Tibial nerve (tissue), 4 donors: Measurements from ENCODE around the gene C1QL2. TPM values are rescaled to one million over a fixed set of nuclear protein-coding genes. Genes with fewer than 3 reads are reported as not detected.

Experiments used
- DNase-seq, 2 donors: peaks; one replicate each; pipeline ENCODE4 v3.0.0-alpha.2; 2019; ENCODE audit warnings: low spot score in 2 of 2
- H3K27ac ChIP-seq, 4 donors: fragments of 200-600 bp; sonication (generic) in 3 of 4; one replicate each; pipeline ENCODE4 v1.5.1; 2017 to 2019; ENCODE audit warnings: mild to moderate bottlenecking in 1 of 4
- H3K27me3 ChIP-seq, 2 donors: fragments of 200-600 bp; sonication (generic) in 1 of 2; one replicate each; pipeline versions ENCODE4 v1.5.1 to v1.6.0; 2017 to 2019
- H3K36me3 ChIP-seq, 3 donors: fragments of 200-600 bp; sonication (generic); one replicate each; pipeline ENCODE4 v1.5.1; 2018 to 2019
- H3K4me1 ChIP-seq, 4 donors: fragments of 200-600 bp; sonication (generic) in 3 of 4; one replicate each; pipeline ENCODE4 v1.5.1; 2017 to 2019
- H3K4me3 ChIP-seq, 4 donors: fragments of 200-600 bp; sonication (generic) in 3 of 4; one replicate each; pipeline ENCODE4 v1.5.1; 2017 to 2019; ENCODE audit warnings: mild to moderate bottlenecking in 1 of 4, moderate library complexity in 1 of 4
- H3K9me3 ChIP-seq, 4 donors: fragments of 200-600 bp; sonication (generic) in 3 of 4; one replicate each; pipeline ENCODE4 v1.5.1; 2017 to 2019
- CTCF ChIP-seq, 5 experiments: fragments of 200-600 bp in 3 of 5; fragments of 450-650 bp in 2 of 5; sonication (generic) in 3 of 5; IDR thresholded peaks; one replicate each; pipeline ENCODE4 v1.5.1; 2016 to 2019; ENCODE audit warnings: antibody characterized with exemption in 5 of 5, mild to moderate bottlenecking in 3 of 5, moderate library complexity in 2 of 5
- EP300 ChIP-seq, 2 donors: sonication (generic); formaldehyde crosslinking; IDR thresholded peaks; one replicate each; pipeline ENCODE4 v1.6.1; 2017; ENCODE audit warnings: antibody characterized with exemption in 2 of 2, mild to moderate bottlenecking in 1 of 2
- POLR2A ChIP-seq, 2 donors: fragments of 450-650 bp; IDR thresholded peaks; one replicate each; pipeline ENCODE4 v1.6.1; 2017; ENCODE audit warnings: antibody characterized with exemption in 2 of 2, mild to moderate bottlenecking in 2 of 2, moderate library complexity in 2 of 2
- WGBS, 2 donors: methylation state at CpG; one replicate each; pipeline ENCODE4 v1.1.5; 2018; 5-methylcytosine and 5-hydroxymethylcytosine counted together
- total RNA-seq, 4 donors: library from RNA; depleted of rRNA; stranded (reverse); fragments of >200 nt; gene quantifications; one replicate each; pipeline ENCODE4 v1.1.0, GENCODE V29; 2016

The C1QL2 gene
- total RNA-seq, 4 donors from 2014 or later: not detected

DNA sequence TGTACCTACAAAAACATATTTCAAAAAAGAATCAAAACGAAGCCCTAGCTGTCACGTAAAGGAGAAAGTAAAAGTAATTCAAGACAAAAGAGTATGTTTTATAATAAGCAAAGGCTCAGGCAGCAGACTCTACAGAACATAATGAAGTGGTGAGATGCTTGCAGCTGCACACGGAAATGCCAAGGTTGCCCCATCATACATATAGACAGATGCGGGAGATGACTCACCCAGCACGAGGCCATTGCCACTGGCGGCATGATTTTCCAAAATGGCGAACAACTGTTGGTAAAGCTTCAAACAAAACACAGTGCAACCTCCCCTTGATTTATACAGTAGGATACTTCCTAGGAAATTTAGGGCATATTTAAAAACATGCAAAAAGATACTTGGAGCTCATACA is 26.0 kb upstream of the C1QL2 start:
- DNase-seq: no peak
- Histone ChIP-seq H3K36me3 (no peaks in the 10 kb centered on the region), H3K27me3 (no peaks in the 10 kb centered on the region), H3K9me3 (no peaks in the 10 kb centered on the region), H3K4me1 (no peaks in the 10 kb centered on the region), H3K27ac (no peak overlapping the region), H3K4me3 (no peak overlapping the region)
- 83 to 89% methylated on average over 7 of the region's 7 CpGs for WGBS, 2 donors
- TF ChIP-seq CTCF (IDR thresholded peaks at IDR 0.05) (no peak), EP300 (IDR thresholded peaks at IDR 0.05) (no peak), POLR2A (IDR thresholded peaks at IDR 0.05) (no peak)

DNA sequence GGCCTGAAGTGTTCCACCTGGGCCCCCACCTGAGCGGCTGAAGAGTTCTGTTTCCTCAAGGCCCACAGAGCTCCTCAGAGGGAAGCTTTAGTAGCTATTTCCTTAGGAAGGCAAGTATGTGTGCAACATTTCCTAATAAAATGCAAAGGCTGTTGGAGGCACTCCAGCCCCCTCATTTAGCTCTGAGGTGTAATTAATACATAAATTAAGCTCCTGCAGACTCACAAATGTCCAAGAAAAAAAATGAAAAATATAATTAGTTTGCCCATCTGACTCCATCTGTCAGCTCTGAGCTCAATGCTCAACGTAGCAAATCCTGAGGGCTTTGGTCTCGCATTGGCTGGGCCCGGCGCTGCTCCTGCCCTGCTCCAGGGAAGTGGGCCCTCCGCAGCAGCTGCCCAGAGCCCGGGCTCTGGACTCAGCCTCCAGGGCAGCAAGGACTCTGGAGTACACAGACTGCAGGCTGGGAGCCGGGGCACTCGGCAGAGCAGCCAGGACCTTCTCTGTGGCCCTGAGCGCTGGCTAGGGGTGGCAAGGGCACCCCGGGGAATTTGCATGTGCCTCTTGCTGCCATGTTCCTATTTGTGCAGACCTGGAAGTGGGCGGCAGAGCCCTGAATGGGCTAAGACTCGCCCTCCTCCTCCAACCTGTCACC is 23.4 kb upstream of the C1QL2 start:
- TF ChIP-seq EP300 (IDR thresholded peaks at IDR 0.05) (no peak), CTCF (IDR thresholded peaks at IDR 0.05) (no peak), POLR2A (IDR thresholded peaks at IDR 0.05) (no peak)
- WGBS, 2 donors: 73 to 87% methylated on average over 9 to 11 of the region's 13 CpGs
- Histone ChIP-seq H3K4me1 (no peaks in the 10 kb centered on the region), H3K4me3 (no peak overlapping the region), H3K36me3 (no peaks in the 10 kb centered on the region), H3K27ac (no peak overlapping the region), H3K27me3 (no peaks in the 10 kb centered on the region), H3K9me3 (no peaks in the 10 kb centered on the region)
- no peak for DNase-seq

DNA sequence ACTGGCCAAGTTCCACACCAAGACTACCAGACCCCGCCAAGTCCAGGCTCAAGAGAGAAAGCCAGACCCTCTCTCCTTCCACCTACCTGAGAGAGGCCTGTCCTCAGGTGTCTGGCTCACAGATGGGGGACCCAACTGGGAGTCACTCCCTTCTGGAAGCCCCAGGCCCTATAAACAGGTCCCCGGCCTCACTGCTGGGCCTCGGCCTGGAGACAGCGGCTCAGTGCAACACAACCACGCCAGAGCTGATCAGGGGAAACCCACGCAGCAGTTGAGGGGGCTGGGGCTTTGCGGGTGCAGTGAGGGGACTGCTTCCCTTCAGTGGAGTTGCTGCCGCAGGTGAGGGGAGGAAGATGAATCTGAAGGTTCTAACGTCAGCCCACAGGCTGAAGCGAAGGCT is 22.8 kb upstream of the C1QL2 start:
- 81 to 86% methylated on average over 8 to 10 of the region's 10 CpGs for WGBS, 2 donors
- Histone ChIP-seq H3K27me3 (no peaks in the 10 kb centered on the region), H3K27ac (no peak overlapping the region), H3K4me3 (no peak overlapping the region), H3K36me3 (no peaks in the 10 kb centered on the region), H3K9me3 (no peaks in the 10 kb centered on the region), H3K4me1 (no peaks in the 10 kb centered on the region)
- no peak for DNase-seq
- TF ChIP-seq CTCF (IDR thresholded peaks at IDR 0.05) (no peak), POLR2A (IDR thresholded peaks at IDR 0.05) (no peak), EP300 (IDR thresholded peaks at IDR 0.05) (no peak)

- Histone ChIP-seq H3K4me3 (no peak overlapping the region), H3K36me3 (no peaks in the 10 kb centered on the region), H3K9me3 (no peaks in the 10 kb centered on the region), H3K27me3 (no peaks in the 10 kb centered on the region), H3K4me1 (no peaks in the 10 kb centered on the region), H3K27ac (no peak overlapping the region)
- 46 to 61% methylated on average over 4 to 5 of the region's 5 CpGs for WGBS, 2 donors
- no peak for DNase-seq
- TF ChIP-seq EP300 (IDR thresholded peaks at IDR 0.05): no peak
- no peak for TF ChIP-seq CTCF (IDR thresholded peaks at IDR 0.05)
- no peak for TF ChIP-seq POLR2A (IDR thresholded peaks at IDR 0.05)
Observed at GRCh38 chr2:119180892-119181291, 22.3 kb upstream of the C1QL2 start.

DNA sequence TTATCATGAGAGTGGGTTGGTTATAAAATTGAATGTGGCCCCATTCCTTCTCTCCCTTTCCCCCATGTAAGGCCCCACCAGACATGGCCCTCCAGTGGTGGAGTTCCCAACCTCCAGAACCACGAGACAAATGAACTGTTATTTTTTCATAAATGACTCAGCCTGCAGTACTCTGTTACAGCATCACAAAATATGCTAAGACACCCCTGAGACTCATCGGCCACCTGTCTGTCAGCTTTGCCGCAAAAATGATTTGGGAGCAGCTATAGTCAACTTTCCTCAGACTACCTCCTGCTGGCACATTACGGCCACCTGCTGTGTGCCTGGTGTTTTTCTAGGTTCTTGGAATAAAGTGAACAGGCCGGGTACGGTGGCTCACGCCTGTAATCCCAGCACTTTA is 21.4 kb upstream of the C1QL2 start:
- H3K27ac ChIP-seq: no peak overlapping the region

More for the DNA sequence above, 21.4 kb upstream of the C1QL2 start:
- TF ChIP-seq CTCF (IDR thresholded peaks at IDR 0.05) (no peak), POLR2A (IDR thresholded peaks at IDR 0.05) (no peak), EP300 (IDR thresholded peaks at IDR 0.05) (no peak)
- Histone ChIP-seq H3K36me3 (no peaks in the 10 kb centered on the region), H3K4me1 (no peaks in the 10 kb centered on the region), H3K27me3 (no peaks in the 10 kb centered on the region), H3K9me3 (no peaks in the 10 kb centered on the region), H3K4me3 (no peak overlapping the region)
- no peak for DNase-seq
- 77 to 91% methylated on average over 7 of the region's 7 CpGs for WGBS, 2 donors
